Suppressor macrophage treated with lipopolysaccharide for 4 hours (primary cell): ENCODE measurements around the gene RHOG.
"Not testable (repeated sequence)": the region's sequence is repeated elsewhere in the genome, so short reads cannot be mapped to it uniquely, and the experiment has no call there.

Experiments used
- DNase-seq: peaks from one replicate; pipeline ENCODE4 v3.0.0-alpha.2; 2020

The RHOG gene

GRCh38 chr11:3832816-3833215 is 7.9 kb downstream of the RHOG start:
- no peak for DNase-seq

GRCh38 chr11:3831378-3832239 is 9.2 kb downstream of the RHOG start:
- DNase-seq, result peak; percentile 83

DNA sequence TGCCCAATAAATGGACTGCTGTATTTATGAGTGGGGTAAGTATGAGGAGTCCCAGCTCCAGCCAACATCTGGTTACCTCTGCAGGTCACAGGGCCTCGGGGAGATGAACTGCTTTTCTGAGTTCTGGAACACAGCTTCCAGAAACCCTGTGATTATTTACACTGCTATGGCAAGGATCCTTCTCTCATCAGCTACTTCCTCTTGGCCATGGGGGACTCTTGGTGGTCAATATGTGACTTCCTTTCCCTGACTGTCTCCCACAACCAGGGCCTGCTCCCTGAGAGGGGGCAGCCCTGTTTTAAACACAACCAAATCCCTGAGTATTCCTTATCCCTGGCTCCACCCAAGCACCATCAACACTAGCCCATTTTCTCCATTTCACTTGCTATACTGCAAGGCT is 10.0 kb downstream of the RHOG start:
- DNase-seq, result no peak

GRCh38 chr11:3830088-3830487 is 10.7 kb downstream of the RHOG start:
- no peak for DNase-seq

DNA sequence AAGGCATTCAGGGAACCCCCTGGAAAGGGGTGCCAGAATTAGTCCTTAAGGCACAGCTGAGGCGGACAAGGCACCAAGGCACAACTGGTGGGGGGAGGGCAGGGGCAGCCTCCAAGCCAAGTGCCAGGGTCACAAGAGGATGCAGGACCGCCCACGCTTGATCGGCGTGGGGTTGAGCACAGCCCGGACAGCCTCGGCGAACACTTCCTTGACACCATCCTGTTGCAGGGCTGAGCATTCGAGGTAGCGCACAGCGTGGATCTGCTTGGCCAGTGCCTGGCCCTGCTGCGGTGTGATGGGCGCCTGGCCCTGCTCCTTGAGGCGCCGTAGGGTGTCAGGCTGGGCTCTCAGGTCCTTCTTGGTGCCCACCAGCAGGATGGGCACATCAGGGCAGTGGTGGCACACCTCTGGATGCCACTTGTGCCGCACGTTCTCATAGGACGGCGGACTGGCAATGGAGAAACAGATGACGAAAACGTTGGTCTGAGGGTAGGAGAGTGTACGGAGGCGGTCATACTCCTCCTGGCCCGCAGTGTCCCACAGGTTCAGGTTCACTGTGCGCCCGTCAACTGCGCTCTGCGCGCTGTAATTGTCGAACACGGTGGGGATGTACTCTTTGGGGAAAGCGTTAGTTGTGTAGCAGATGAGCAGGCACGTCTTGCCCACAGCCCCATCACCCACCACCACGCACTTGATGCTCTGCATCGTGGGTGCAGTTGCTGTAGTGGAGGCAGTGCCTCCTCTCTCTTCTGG is 13.1 kb downstream of the RHOG start:
- DNase-seq, result no peak

DNA sequence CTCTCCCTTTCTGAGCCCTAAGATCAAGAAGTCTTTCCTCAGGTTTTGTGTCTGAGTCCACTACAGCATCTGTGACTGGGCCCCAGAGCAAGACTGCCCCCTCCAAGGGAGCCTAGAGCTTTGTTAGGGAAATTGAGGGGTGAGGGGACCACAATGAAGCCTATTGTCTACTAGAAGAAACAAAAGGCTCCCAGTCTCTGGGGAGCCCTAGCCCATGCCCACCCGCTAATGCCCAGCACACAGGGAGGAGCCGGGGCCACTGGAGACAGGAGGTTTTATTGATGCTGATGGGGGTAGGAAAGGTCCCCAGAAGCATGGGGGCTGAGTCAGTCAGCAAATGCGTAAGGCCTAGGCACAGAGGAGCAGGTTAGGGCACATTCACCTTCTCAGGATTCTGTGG is 14.0 kb downstream of the RHOG start:
- no peak for DNase-seq

DNA sequence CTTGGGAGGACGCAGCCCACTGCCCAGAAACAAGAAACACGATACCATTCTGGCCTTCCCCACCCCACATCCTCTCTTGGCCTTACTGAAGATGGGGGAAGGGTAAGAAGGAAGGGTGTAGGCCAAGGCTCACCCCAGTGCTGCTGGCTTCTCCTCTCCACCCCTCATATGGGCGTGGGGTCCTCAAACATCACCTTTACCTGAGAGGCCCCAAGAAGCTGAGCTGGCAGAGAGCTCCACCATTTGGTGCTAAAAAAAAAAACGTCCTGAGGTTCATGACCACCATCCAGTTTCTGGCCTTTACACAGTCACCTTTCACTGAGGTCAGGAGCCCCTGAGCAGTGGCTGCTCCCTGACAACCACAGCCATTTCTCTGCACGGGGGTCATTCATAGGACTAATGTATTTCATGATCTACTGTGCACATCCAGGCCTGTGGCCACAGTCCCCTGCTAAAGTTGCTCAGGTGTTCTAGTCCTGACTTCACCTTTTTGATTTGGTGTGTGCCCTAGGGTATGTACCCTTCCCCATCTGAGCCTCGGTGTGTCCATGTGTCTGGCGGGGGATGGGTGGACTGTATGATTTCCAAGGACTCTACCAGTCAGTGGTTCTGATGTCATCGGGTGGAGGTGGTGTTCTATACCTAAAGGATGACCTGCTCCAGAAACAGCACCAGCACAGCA is 15.1 kb downstream of the RHOG start:
- no peak for DNase-seq

DNA sequence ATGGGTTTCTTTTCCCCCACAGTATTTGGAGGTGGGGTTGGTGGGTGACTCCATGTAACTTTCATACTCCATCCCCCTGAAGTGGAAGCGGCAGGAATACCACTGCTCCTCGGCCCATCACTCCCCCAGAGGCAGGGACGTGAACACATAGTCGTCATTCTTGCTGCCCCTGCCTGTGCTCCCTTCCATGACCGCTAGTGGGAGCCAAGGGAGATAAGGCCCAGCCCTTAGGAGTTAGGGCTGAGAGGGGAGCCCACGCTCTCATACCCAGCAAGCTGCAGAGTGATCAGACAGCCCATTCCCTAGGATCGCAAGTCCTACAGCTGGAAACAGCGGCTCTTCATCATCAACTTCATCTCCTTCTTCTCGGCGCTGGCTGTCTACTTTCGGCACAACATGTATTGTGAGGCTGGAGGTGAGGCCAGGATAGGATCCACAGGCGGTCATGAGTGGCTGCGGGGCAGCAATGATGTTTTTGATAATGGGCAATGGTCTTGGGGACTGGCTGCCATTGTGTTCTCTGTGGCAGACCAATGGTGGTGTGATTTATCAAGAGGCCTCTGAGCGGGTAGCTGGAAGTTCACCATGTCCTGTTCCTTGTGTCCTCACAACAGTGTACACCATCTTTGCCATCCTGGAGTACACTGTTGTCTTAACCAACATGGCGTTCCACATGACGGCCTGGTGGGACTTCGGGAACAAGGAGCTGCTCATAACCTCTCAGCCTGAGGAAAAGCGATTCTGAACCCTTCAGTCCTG is 15.9 kb downstream of the RHOG start:
- DNase-seq, result peak; percentile 88

GRCh38 chr11:3823762-3824506 is 16.8 kb downstream of the RHOG start:
- DNase-seq, result no peak

DNA sequence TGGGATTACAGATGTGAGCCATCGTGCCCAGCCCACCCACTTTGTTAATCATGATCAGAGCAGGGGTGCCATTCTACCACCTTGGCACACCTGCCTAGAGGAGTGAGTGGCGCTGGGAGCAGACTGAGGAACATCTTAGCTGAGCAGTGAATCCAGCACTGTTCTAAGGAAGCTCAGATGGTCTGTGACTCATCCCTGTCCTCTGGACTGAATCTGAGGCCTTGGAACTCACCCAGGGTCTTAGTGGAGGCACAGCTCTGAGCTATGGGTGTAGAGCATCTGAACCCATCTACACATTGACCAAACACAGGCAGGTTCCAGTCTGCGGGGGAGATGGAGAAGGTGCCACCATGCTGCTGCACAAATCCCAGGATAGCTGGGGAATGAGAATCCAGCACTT is 17.5 kb downstream of the RHOG start:
- peak; percentile 29 for DNase-seq

GRCh38 chr11:3822312-3822711 is 18.4 kb downstream of the RHOG start:
- no peak for DNase-seq

DNA sequence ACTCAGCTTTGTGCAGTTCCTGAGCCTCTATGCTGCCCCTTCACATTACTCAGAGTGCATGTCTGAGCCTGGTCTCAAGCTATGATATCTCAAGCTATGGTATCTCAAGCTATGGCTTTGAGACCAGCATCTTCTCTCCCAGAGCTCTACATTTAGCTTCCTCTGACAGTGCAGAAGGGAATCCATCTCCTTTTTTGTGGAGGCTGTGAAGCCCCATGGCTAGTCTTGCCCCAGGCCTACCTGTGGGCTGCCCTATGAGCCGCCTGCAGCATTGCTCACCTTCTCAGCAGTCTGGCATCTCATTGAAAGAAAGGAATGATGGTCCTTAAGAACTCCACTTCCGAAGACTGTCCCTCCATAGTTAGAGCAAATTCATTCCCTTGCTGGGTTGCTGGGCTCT is 19.8 kb downstream of the RHOG start:
- DNase-seq, result no peak

DNA sequence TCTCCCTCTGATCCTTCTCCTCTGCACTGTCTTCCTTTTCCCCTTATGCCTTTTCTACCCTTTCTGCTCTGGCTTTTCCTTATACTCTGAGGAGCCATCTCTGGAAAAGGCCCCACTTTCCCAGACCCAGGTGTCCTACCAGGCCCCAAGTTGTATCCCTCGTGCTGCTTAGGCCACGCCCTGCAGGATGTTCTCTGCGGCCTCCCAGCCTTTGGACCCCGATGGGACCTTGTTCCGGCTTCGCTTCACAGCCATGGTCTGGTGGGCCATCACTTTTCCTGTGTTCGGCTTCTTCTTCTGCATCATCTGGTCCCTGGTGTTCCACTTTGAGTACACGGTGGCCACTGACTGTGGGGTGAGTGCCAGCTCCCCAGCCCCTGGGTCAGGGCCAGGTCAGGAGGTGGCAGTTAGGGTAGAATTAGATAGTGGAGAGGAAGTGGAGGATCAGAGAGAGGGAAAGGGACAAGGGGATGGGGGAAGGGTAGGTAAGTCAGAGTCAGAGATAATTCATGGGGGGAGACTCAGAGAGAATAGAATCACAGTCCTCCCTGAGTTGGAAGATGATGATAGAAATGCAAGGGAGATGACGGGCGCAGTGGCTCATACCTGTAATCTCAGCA is 23.5 kb downstream of the RHOG start:
- no peak for DNase-seq

DNA sequence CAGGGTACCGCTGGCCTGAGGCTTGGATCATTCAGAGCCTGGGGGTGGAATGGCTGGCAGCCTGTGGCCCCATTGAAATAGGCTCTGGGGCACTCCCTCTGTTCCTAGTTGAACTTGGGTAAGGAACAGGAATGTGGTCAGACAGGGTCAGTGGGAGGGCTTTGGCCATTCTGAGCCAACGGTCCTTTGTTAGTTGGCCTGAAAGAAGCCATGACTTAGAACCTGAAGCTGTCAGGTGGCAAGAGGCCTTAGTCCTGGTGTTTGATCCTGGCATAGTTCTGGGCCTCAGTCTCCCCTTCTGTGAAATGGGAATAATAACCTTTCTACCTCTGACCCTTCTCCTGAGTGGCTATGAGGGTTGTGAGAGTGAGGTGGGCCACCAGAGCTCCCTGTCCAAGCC is 24.1 kb downstream of the RHOG start:
- DNase-seq, result no peak

- no peak for DNase-seq
These were observed 24.9 kb downstream of the RHOG start for GRCh38 chr11:3815845-3816244.

- DNase-seq, result not testable (repeated sequence)
These were observed 25.9 kb downstream of the RHOG start for GRCh38 chr11:3814832-3815231.

GRCh38 chr11:3810951-3811350 is 29.8 kb downstream of the RHOG start:
- DNase-seq, result no peak

DNA sequence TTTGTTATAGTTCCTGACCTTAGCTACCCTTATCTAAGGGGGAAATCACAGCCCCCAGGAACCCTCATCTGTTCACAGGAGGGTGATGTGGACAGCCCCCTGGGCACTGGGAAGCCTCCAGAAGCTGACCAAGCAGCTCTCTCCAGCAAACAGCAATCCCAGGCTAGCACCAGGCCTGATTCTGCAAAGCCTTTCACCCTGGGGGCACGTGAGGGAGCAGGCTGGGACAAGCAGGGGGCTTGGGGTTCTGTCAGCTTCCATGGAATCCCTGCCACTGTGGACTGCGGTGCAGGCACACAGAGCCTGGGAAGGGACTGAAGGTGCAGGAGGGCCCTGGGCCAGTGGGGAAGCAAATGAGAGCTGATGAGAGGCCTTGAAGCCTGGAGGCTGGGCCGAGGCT is 30.3 kb downstream of the RHOG start:
- no peak for DNase-seq

DNA sequence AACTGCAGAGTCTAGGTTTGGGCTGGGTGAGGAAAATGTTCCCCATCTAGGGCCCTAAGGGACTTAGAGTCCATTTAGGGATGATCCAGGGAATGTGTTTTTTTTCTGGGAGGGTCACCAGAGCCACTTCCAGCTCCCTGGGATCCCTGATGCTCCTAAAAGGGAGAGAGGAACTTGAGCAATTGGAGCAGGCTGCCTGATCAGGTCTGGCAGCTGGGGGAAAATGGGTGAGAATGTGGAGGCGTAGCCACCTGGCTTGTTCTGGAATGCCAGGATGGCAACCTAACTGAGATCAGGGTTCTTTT is 31.2 kb downstream of the RHOG start:
- no peak for DNase-seq

GRCh38 chr11:3808861-3809623 is 31.7 kb downstream of the RHOG start:
- DNase-seq, result peak; percentile 56
